CD4-positive, alpha-beta T cell (primary cell): ENCODE data around the gene DNM1. TPM values are rescaled to one million over a fixed set of nuclear protein-coding genes. Genes with fewer than 3 reads are reported as not detected.

Experiments
- ATAC-seq: fragments of 200-7000 bp; cut with Tn5 transposase; one replicate; pipeline ENCODE4 v1.10.0; 2022; ENCODE audit warnings: mild to moderate bottlenecking; ENCODE audit not compliant: poor library complexity
- CTCF ChIA-PET: fragments of 350-600 bp; sonication (Branson Sonifier 250); formaldehyde crosslinking; loops from one replicate; lab custom pipeline; 2021; ENCODE audit warnings: antibody characterized with exemption, inconsistent platforms; lab: Charles Lee
- POLR2A ChIA-PET: fragments of 350-600 bp; sonication (Branson Sonifier 250); formaldehyde crosslinking; loops from one replicate; lab custom pipeline; 2021; ENCODE audit warnings: antibody characterized with exemption, inconsistent platforms; lab: Charles Lee
- DNase-seq, 14 experiments: peaks; one replicate each; pipeline ENCODE4 v3.0.0-alpha.2; 2013 to 2020; ENCODE audit warnings: mixed read lengths in 2 of 14
- H3K27ac ChIP-seq, 2 donors: one replicate each; pipeline versions ENCODE4 v1.5.1 to v1.7.0; 2013; ENCODE audit warnings: low read length in 2 of 2, low read depth in 1 of 2, mild to moderate bottlenecking in 1 of 2
- H3K27me3 ChIP-seq, 2 experiments: 1 replicate in 1 of 2; 2 replicates in 1 of 2; pipeline versions ENCODE4 v1.6.1 to v1.7.0; 2013; ENCODE audit warnings: low read length in 2 of 2, control low read depth in 1 of 2, mild to moderate bottlenecking in 1 of 2, moderate library complexity in 1 of 2; ENCODE audit not compliant: insufficient read depth in 2 of 2, control insufficient read depth in 1 of 2
- H3K36me3 ChIP-seq: one replicate; pipeline ENCODE4 v1.6.1; 2013; ENCODE audit warnings: low read length, control low read depth; ENCODE audit not compliant: insufficient read depth
- H3K4me1 ChIP-seq: one replicate; pipeline ENCODE4 v1.6.1; 2013; ENCODE audit warnings: low read length, control low read depth; ENCODE audit not compliant: insufficient read depth
- H3K4me3 ChIP-seq: one replicate; pipeline ENCODE4 v1.5.1; 2013; ENCODE audit warnings: mild to moderate bottlenecking, low read length, moderate library complexity
- H3K9me3 ChIP-seq, 2 experiments: 1 replicate in 1 of 2; 2 replicates in 1 of 2; pipeline versions ENCODE4 v1.6.1 to v1.7.0; 2013; ENCODE audit warnings: low read length in 2 of 2, mild to moderate bottlenecking in 2 of 2, control low read depth in 1 of 2, moderate library complexity in 1 of 2; ENCODE audit not compliant: control insufficient read depth in 1 of 2, insufficient read depth in 1 of 2
- H3K27ac Mint-ChIP-seq: one replicate; pipeline ENCODE4 v1.8.0; 2020; ENCODE audit warnings: mixed read lengths
- H3K27me3 Mint-ChIP-seq: one replicate; pipeline ENCODE4 v1.8.0; 2021; ENCODE audit warnings: mixed read lengths
- H3K36me3 Mint-ChIP-seq: one replicate; pipeline ENCODE4 v1.8.0; 2021; ENCODE audit warnings: low read depth, mixed read lengths
- H3K4me1 Mint-ChIP-seq: one replicate; pipeline ENCODE4 v1.8.0; 2021; ENCODE audit warnings: low read depth, mixed read lengths
- H3K4me3 Mint-ChIP-seq: one replicate; pipeline ENCODE4 v1.8.0; 2020; ENCODE audit warnings: mild to moderate bottlenecking, mixed read lengths
- H3K9me3 Mint-ChIP-seq: one replicate; pipeline ENCODE4 v1.8.0; 2020; ENCODE audit warnings: mixed read lengths
- CTCF ChIP-seq: fragments of 200-600 bp; IDR thresholded peaks from one replicate; pipeline ENCODE4 v1.8.0; 2022; ENCODE audit warnings: antibody characterized with exemption, mild to moderate bottlenecking
- intact Hi-C, 2 experiments: fragments of 100-400 bp; cut with DNase I in 1 of 2; cut with micrococcal nuclease in 1 of 2; formaldehyde crosslinking; loops; one replicate each; pipeline versions ENCODE4 v1.15.1 to v1.9.0; 2023 to 2025; cut with DNase I, micrococcal nuclease
- total RNA-seq, 174 experiments: library from RNA in 2 of 174; stranded (reverse) in 2 of 174; gene quantifications; one replicate each; pipeline ENCODE4 v1.2.3 and lab custom pipeline; 2021 to 2026

DNM1 gene
- total RNA-seq, 2 experiments from 2014 or later, result 1.8 to 2.5 TPM

- no peaks in the 10 kb centered on the region for H3K4me1 Mint-ChIP-seq
These were observed 27.5 kb upstream of the DNM1 start for GRCh38 chr9:128175726-128176125.

GRCh38 chr9:128178806-128179431 is 24.3 kb upstream of the DNM1 start:
- no peaks in the 10 kb centered on the region for H3K27me3 Mint-ChIP-seq
- H3K4me1 ChIP-seq, result no peaks in the 10 kb centered on the region
- ChIA-PET POLR2A (no interaction called here), CTCF (no interaction called here)
- no peaks in the 10 kb centered on the region for H3K27me3 ChIP-seq
- peaks cover 0 to 9% of the 10 kb centered on the region in 2 experiments for H3K9me3 ChIP-seq
- H3K9me3 Mint-ChIP-seq, result no peaks in the 10 kb centered on the region
- H3K4me3 Mint-ChIP-seq, result no peak overlapping the region
- H3K4me1 Mint-ChIP-seq, result no peaks in the 10 kb centered on the region
- intact Hi-C loops, result no loop called here
- no peak overlapping the region for H3K27ac Mint-ChIP-seq
- H3K36me3 Mint-ChIP-seq, result peaks cover 89% of the 10 kb centered on the region
- ATAC-seq, result no peak
- H3K27ac ChIP-seq, result no peak overlapping the region
- no peak overlapping the region for H3K4me3 ChIP-seq
- TF ChIP-seq CTCF, result no peak
- peaks cover 78% of the 10 kb centered on the region for H3K36me3 ChIP-seq
- DNase-seq, result no peak

More at GRCh38 chr9:128175726-128176125, 27.5 kb upstream of the DNM1 start:
- no peak overlapping the region for H3K27ac ChIP-seq
- Mint-ChIP-seq H3K9me3 (no peaks in the 10 kb centered on the region), H3K27me3 (no peaks in the 10 kb centered on the region), H3K4me3 (no peak overlapping the region), H3K27ac (no peak overlapping the region), H3K36me3 (peaks cover 66% of the 10 kb centered on the region)
- CTCF ChIA-PET, result no interaction called here
- TF ChIP-seq CTCF, result no peak
- peaks cover 0 to 9% of the 10 kb centered on the region in 2 experiments for H3K9me3 ChIP-seq
- intact Hi-C loops, result no loop called here
- ATAC-seq (no peak), DNase-seq (no peak)
- H3K36me3 ChIP-seq, result peaks cover 62% of the 10 kb centered on the region
- POLR2A ChIA-PET, result interaction anchor here (1.5 kb wide), 1 partner anchor 15 kb away, joined by 3 read pairs; no protein-coding TSS in a partner anchor
- no peaks in the 10 kb centered on the region for H3K4me1 ChIP-seq
- H3K27me3 ChIP-seq, result no peaks in the 10 kb centered on the region
- H3K4me3 ChIP-seq, result no peak overlapping the region

GRCh38 chr9:128180001-128180400 is 23.2 kb upstream of the DNM1 start:
- H3K4me1 ChIP-seq, result no peaks in the 10 kb centered on the region
- Mint-ChIP-seq H3K36me3 (peaks cover 83% of the 10 kb centered on the region), H3K27ac (no peak overlapping the region), H3K9me3 (no peaks in the 10 kb centered on the region), H3K4me3 (no peak overlapping the region), H3K27me3 (no peaks in the 10 kb centered on the region), H3K4me1 (no peaks in the 10 kb centered on the region)
- H3K9me3 ChIP-seq, result peaks cover 0 to 9% of the 10 kb centered on the region in 2 experiments
- H3K27me3 ChIP-seq, result no peaks in the 10 kb centered on the region
- intact Hi-C loops, result no loop called here
- H3K36me3 ChIP-seq, result peaks cover 74% of the 10 kb centered on the region
- TF ChIP-seq CTCF, result no peak
- ATAC-seq (no peak), DNase-seq (no peak)
- POLR2A ChIA-PET, result no interaction called here
- H3K27ac ChIP-seq, result no peak overlapping the region
- CTCF ChIA-PET, result no interaction called here
- no peak overlapping the region for H3K4me3 ChIP-seq
